SJCRH30 (cell line): ENCODE measurements around the gene PRRC2B. TPM values are rescaled to one million over a fixed set of nuclear protein-coding genes. Genes with fewer than 3 reads are reported as not detected.
"Not testable (repeated sequence)": the region's sequence is repeated elsewhere in the genome, so short reads cannot be mapped to it uniquely, and the experiment has no call there.

ENCODE experiments used
- DNase-seq, 2 experiments: peaks; one replicate each; pipeline ENCODE4 v3.0.0-alpha.2; 2015 to 2020
- H3K27ac ChIP-seq: fragments of 250-450 bp; sonication (Bioruptor Pico); 2 replicates; pipeline ENCODE4 v1.5.1; 2020; ENCODE audit warnings: mild to moderate bottlenecking, moderate library complexity
- H3K27me3 ChIP-seq: fragments of 250-450 bp; sonication (Bioruptor Pico); 2 replicates; pipeline ENCODE4 v1.5.1; 2020; ENCODE audit warnings: mild to moderate bottlenecking, moderate library complexity
- H3K36me3 ChIP-seq: fragments of 250-450 bp; sonication (Bioruptor Pico); 2 replicates; pipeline ENCODE4 v1.5.1; 2020; ENCODE audit warnings: mild to moderate bottlenecking, moderate library complexity
- H3K4me1 ChIP-seq: fragments of 250-450 bp; sonication (Bioruptor Pico); 2 replicates; pipeline ENCODE4 v1.5.1; 2020; ENCODE audit warnings: mild to moderate bottlenecking, moderate library complexity
- H3K4me3 ChIP-seq: fragments of 250-450 bp; sonication (Bioruptor Pico); 2 replicates; pipeline ENCODE4 v1.5.1; 2020; ENCODE audit warnings: mild to moderate bottlenecking, moderate library complexity
- H3K9me3 ChIP-seq: fragments of 250-450 bp; sonication (Bioruptor Pico); replicated peaks from 2 replicates; pipeline ENCODE4 v1.5.1; 2020; ENCODE audit warnings: mild to moderate bottlenecking, moderate library complexity
- total RNA-seq: library from RNA; depleted of rRNA; stranded (reverse); fragments of >200 nt; shearing (Covaris generic); gene quantifications from 2 replicates; pipeline ENCODE4 v1.2.3, GENCODE V29; 2014

PRRC2B gene
- total RNA-seq, 1 experiment from 2014 or later = 185 TPM

- Histone ChIP-seq H3K4me1 (peaks cover 23% of the 10 kb centered on the region), H3K36me3 (no peaks in the 10 kb centered on the region), H3K27ac (no peak overlapping the region), H3K9me3 (no peaks in the 10 kb centered on the region), H3K4me3 (no peak overlapping the region), H3K27me3 (no peaks in the 10 kb centered on the region)
- no peak for DNase-seq
These were observed 23.2 kb upstream of the PRRC2B start for GRCh38 chr9:131370638-131371037.

GRCh38 chr9:131372599-131372973 is 21.3 kb upstream of the PRRC2B start:
- Histone ChIP-seq H3K4me1 (peaks cover 11% of the 10 kb centered on the region; the same call in 1 of the 2 replicates), H3K4me3 (peak overlapping the region; percentile 69), H3K27ac (peak overlapping the region; percentile 29)
- H3K9me3 ChIP-seq, DNase-seq, H3K27me3 ChIP-seq, H3K36me3 ChIP-seq: not testable (repeated sequence)

GRCh38 chr9:131374638-131375037 is 19.2 kb upstream of the PRRC2B start:
- peak in 1 of 2 experiments; percentile 53 for DNase-seq
- H3K4me1 ChIP-seq = peaks cover 11% of the 10 kb centered on the region; the same call in 1 of the 2 replicates
- H3K4me3 ChIP-seq, H3K9me3 ChIP-seq, H3K27ac ChIP-seq, H3K27me3 ChIP-seq, H3K36me3 ChIP-seq: not testable (repeated sequence)

- Histone ChIP-seq H3K4me3 (no peak overlapping the region), H3K27ac (no peak overlapping the region), H3K9me3 (no peaks in the 10 kb centered on the region), H3K36me3 (no peaks in the 10 kb centered on the region), H3K4me1 (peaks cover 18% of the 10 kb centered on the region), H3K27me3 (no peaks in the 10 kb centered on the region)
- no peak for DNase-seq
These were observed 14.8 kb upstream of the PRRC2B start for GRCh38 chr9:131379056-131379455.

- peak overlapping the region; percentile 62 for H3K27ac ChIP-seq
- no peaks in the 10 kb centered on the region for H3K9me3 ChIP-seq
- H3K4me1 ChIP-seq = peaks cover 24% of the 10 kb centered on the region
- no peaks in the 10 kb centered on the region for H3K27me3 ChIP-seq
- H3K4me3 ChIP-seq = no peak overlapping the region
- DNase-seq = peak; percentile 97 to 99
- H3K36me3 ChIP-seq = no peaks in the 10 kb centered on the region
These were observed 10.8 kb upstream of the PRRC2B start for GRCh38 chr9:131382850-131383729.

- no peaks in the 10 kb centered on the region for H3K27me3 ChIP-seq
- peak overlapping the region; percentile 73 for H3K27ac ChIP-seq
- DNase-seq = peak; percentile 88 to 92
- H3K9me3 ChIP-seq = no peaks in the 10 kb centered on the region
- peaks cover 24% of the 10 kb centered on the region for H3K4me1 ChIP-seq
- peak overlapping the region; percentile 34 for H3K4me3 ChIP-seq
- no peaks in the 10 kb centered on the region for H3K36me3 ChIP-seq
These were observed 8.6 kb upstream of the PRRC2B start for GRCh38 chr9:131385296-131385695.

- no peaks in the 10 kb centered on the region for H3K27me3 ChIP-seq
- DNase-seq = no peak
These were observed 7.6 kb upstream of the PRRC2B start for GRCh38 chr9:131386281-131386680.

GRCh38 chr9:131387394-131387793 is 6.5 kb upstream of the PRRC2B start:
- Histone ChIP-seq H3K4me1 (peaks cover 21% of the 10 kb centered on the region), H3K4me3 (no peak overlapping the region), H3K36me3 (no peaks in the 10 kb centered on the region), H3K27ac (no peak overlapping the region), H3K9me3 (no peaks in the 10 kb centered on the region), H3K27me3 (no peaks in the 10 kb centered on the region)
- DNase-seq = peak in 1 of 2 experiments; percentile 39

More at GRCh38 chr9:131386281-131386680, 7.6 kb upstream of the PRRC2B start:
- no peak overlapping the region for H3K4me3 ChIP-seq
- H3K36me3 ChIP-seq = no peaks in the 10 kb centered on the region
- no peaks in the 10 kb centered on the region for H3K9me3 ChIP-seq
- H3K27ac ChIP-seq = no peak overlapping the region
- H3K4me1 ChIP-seq = peaks cover 24% of the 10 kb centered on the region

- DNase-seq = no peak
- no peaks in the 10 kb centered on the region for H3K27me3 ChIP-seq
These were observed 2.9 kb upstream of the PRRC2B start for GRCh38 chr9:131391020-131391419.

GRCh38 chr9:131391504-131391903 is 2.4 kb upstream of the PRRC2B start:
- H3K27ac ChIP-seq = no peak overlapping the region
- H3K9me3 ChIP-seq = no peaks in the 10 kb centered on the region
- peaks cover 7% of the 10 kb centered on the region for H3K4me1 ChIP-seq
- H3K4me3 ChIP-seq = no peak overlapping the region
- H3K36me3 ChIP-seq = peaks cover 5% of the 10 kb centered on the region; the same call in 1 of the 2 replicates
- no peak for DNase-seq
- no peaks in the 10 kb centered on the region for H3K27me3 ChIP-seq

More at GRCh38 chr9:131391020-131391419, 2.9 kb upstream of the PRRC2B start:
- H3K27ac ChIP-seq = no peak overlapping the region
- 0 out of 2 replicates have a peak, but pooled peaks cover 3% of the 10 kb centered on the region for H3K36me3 ChIP-seq
- H3K9me3 ChIP-seq = no peaks in the 10 kb centered on the region
- peaks cover 4% of the 10 kb centered on the region; the same call in 1 of the 2 replicates for H3K4me1 ChIP-seq
- H3K4me3 ChIP-seq = no peak overlapping the region

GRCh38 chr9:131394464-131395156 is 724 bp downstream of the PRRC2B start:
- DNase-seq = peak; percentile 50 to 57
- peak overlapping the region; percentile 100 for H3K4me3 ChIP-seq
- H3K4me1 ChIP-seq = peaks cover 20% of the 10 kb centered on the region
- no peaks in the 10 kb centered on the region for H3K27me3 ChIP-seq
- H3K36me3 ChIP-seq = peaks cover 25% of the 10 kb centered on the region
- H3K9me3 ChIP-seq = no peaks in the 10 kb centered on the region
- peak overlapping the region; percentile 73 for H3K27ac ChIP-seq

- no peaks in the 10 kb centered on the region for H3K9me3 ChIP-seq
These were observed 1.5 kb downstream of the PRRC2B start for GRCh38 chr9:131395157-131396098.

GRCh38 chr9:131396099-131396479 is 2.2 kb downstream of the PRRC2B start:
- H3K4me3 ChIP-seq = peak overlapping the region; percentile 100
- H3K36me3 ChIP-seq = peaks cover 27% of the 10 kb centered on the region
- not testable (repeated sequence) for H3K27me3 ChIP-seq, H3K9me3 ChIP-seq, H3K27ac ChIP-seq, DNase-seq
- H3K4me1 ChIP-seq = peaks cover 20% of the 10 kb centered on the region

More at GRCh38 chr9:131395157-131396098, 1.5 kb downstream of the PRRC2B start:
- H3K27ac ChIP-seq = peak overlapping the region; percentile 73
- H3K4me3 ChIP-seq = peak overlapping the region; percentile 100
- H3K4me1 ChIP-seq = peaks cover 20% of the 10 kb centered on the region
- peak in 1 of 2 experiments; percentile 42 for DNase-seq
- H3K27me3 ChIP-seq = no peaks in the 10 kb centered on the region
- peaks cover 27% of the 10 kb centered on the region for H3K36me3 ChIP-seq

GRCh38 chr9:131396626-131397025 is 2.7 kb downstream of the PRRC2B start:
- no peak overlapping the region for H3K27ac ChIP-seq
- peaks cover 23% of the 10 kb centered on the region for H3K4me1 ChIP-seq
- H3K27me3 ChIP-seq = no peaks in the 10 kb centered on the region
- peaks cover 27% of the 10 kb centered on the region for H3K36me3 ChIP-seq
- no peak for DNase-seq
- H3K9me3 ChIP-seq = no peaks in the 10 kb centered on the region
- H3K4me3 ChIP-seq = peak overlapping the region; percentile 10; the same call in 1 of the 2 replicates
